Measurements from ENCODE around the gene RHBDD3.
"Not testable (repeated sequence)": the region's sequence is repeated elsewhere in the genome, so short reads cannot be mapped to it uniquely, and the experiment has no call there.

RHBDD3 gene

GRCh38 chr22:29244785-29245625 is 22.8 kb downstream of the RHBDD3 start:
- Histone ChIP-seq H3K4me1 (ENCODE audit: insufficient read depth, poor library complexity, severe bottlenecking) (no peaks in the 10 kb centered on the region), H3K36me3 (ENCODE audit: low read depth) (no peaks in the 10 kb centered on the region), H3K9me3 (ENCODE audit: severe bottlenecking) (peaks cover 5% of the 10 kb centered on the region), H3K4me3 (ENCODE audit: severe bottlenecking) (no peak overlapping the region), H3K27me3 (ENCODE audit: insufficient read depth, poor library complexity, severe bottlenecking) (no peaks in the 10 kb centered on the region), H3K27ac (ENCODE audit: poor library complexity, severe bottlenecking) (no peak overlapping the region)
- TF ChIP-seq, protein P1, sequence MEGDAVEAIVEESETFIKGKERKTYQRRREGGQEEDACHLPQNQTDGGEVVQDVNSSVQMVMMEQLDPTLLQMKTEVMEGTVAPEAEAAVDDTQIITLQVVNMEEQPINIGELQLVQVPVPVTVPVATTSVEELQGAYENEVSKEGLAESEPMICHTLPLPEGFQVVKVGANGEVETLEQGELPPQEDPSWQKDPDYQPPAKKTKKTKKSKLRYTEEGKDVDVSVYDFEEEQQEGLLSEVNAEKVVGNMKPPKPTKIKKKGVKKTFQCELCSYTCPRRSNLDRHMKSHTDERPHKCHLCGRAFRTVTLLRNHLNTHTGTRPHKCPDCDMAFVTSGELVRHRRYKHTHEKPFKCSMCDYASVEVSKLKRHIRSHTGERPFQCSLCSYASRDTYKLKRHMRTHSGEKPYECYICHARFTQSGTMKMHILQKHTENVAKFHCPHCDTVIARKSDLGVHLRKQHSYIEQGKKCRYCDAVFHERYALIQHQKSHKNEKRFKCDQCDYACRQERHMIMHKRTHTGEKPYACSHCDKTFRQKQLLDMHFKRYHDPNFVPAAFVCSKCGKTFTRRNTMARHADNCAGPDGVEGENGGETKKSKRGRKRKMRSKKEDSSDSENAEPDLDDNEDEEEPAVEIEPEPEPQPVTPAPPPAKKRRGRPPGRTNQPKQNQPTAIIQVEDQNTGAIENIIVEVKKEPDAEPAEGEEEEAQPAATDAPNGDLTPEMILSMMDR (IDR thresholded peaks at IDR 0.05; ENCODE audit: poor library complexity, severe bottlenecking): no peak
- DNase-seq (ENCODE audit: low spot score) (no peak), ATAC-seq (ENCODE audit: low read depth) (peak; percentile 21; the same call in 1 of the 3 replicates)

- H3K4me3 ChIP-seq (ENCODE audit: severe bottlenecking): no peak overlapping the region
- no peaks in the 10 kb centered on the region for H3K27me3 ChIP-seq (ENCODE audit: insufficient read depth, poor library complexity, severe bottlenecking)
- H3K36me3 ChIP-seq (ENCODE audit: low read depth): no peaks in the 10 kb centered on the region
- no peak for DNase-seq (ENCODE audit: low spot score)
- no peak for ATAC-seq (ENCODE audit: low read depth)
- TF ChIP-seq, protein P1 (IDR thresholded peaks at IDR 0.05; ENCODE audit: poor library complexity, severe bottlenecking): no peak
- H3K27ac ChIP-seq (ENCODE audit: poor library complexity, severe bottlenecking): no peak overlapping the region
- H3K9me3 ChIP-seq (ENCODE audit: severe bottlenecking): peaks cover 5% of the 10 kb centered on the region
- H3K4me1 ChIP-seq (ENCODE audit: insufficient read depth, poor library complexity, severe bottlenecking): no peaks in the 10 kb centered on the region
These were observed 23.8 kb downstream of the RHBDD3 start for GRCh38 chr22:29243874-29244446.

DNA sequence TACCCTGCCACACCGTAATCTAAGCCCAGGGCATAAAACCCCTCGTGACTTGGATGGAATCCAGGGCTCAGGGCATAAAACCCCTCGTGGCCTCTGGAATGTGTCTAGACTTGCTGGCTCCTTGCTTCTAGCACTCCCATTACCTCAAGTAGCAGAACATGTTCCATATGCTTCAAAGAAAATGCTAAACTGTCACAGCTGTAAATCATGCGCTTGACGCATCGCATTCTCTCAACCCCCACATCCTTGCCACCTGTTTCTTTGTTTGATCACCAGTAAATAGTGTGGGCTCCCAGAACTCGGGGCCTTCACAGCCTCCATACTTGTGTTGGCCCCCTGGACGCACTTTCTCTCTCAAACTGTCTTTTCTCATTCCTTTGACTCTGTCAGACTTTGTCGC is 27.3 kb downstream of the RHBDD3 start:
- not testable (repeated sequence) for ATAC-seq (ENCODE audit: low read depth); H3K27me3 ChIP-seq (ENCODE audit: insufficient read depth, poor library complexity, severe bottlenecking); H3K4me3 ChIP-seq (ENCODE audit: severe bottlenecking); H3K36me3 ChIP-seq (ENCODE audit: low read depth); DNase-seq (ENCODE audit: low spot score); H3K4me1 ChIP-seq (ENCODE audit: insufficient read depth, poor library complexity, severe bottlenecking); H3K27ac ChIP-seq (ENCODE audit: poor library complexity, severe bottlenecking); H3K9me3 ChIP-seq (ENCODE audit: severe bottlenecking)

- H3K36me3 ChIP-seq (ENCODE audit: low read depth): no peaks in the 10 kb centered on the region
- TF ChIP-seq, protein P1 (IDR thresholded peaks at IDR 0.05; ENCODE audit: poor library complexity, severe bottlenecking): no peak
- no peaks in the 10 kb centered on the region for H3K9me3 ChIP-seq (ENCODE audit: severe bottlenecking)
- no peaks in the 10 kb centered on the region for H3K4me1 ChIP-seq (ENCODE audit: insufficient read depth, poor library complexity, severe bottlenecking)
- ATAC-seq (ENCODE audit: low read depth): no peak
- no peaks in the 10 kb centered on the region for H3K27me3 ChIP-seq (ENCODE audit: insufficient read depth, poor library complexity, severe bottlenecking)
- H3K4me3 ChIP-seq (ENCODE audit: severe bottlenecking): no peak overlapping the region
- no peak overlapping the region for H3K27ac ChIP-seq (ENCODE audit: poor library complexity, severe bottlenecking)
- no peak for DNase-seq (ENCODE audit: low spot score)
These were observed 34.4 kb downstream of the RHBDD3 start for GRCh38 chr22:29233277-29233877.

GRCh38 chr22:29231971-29232959 is 35.5 kb downstream of the RHBDD3 start:
- no peak overlapping the region for H3K4me3 ChIP-seq (ENCODE audit: severe bottlenecking)
- DNase-seq (ENCODE audit: low spot score) (no peak), ATAC-seq (ENCODE audit: low read depth) (no peak)
- H3K4me1 ChIP-seq (ENCODE audit: insufficient read depth, poor library complexity, severe bottlenecking): no peaks in the 10 kb centered on the region
- H3K36me3 ChIP-seq (ENCODE audit: low read depth): no peaks in the 10 kb centered on the region
- TF ChIP-seq, protein P1 (IDR thresholded peaks at IDR 0.05; ENCODE audit: poor library complexity, severe bottlenecking): no peak
- no peaks in the 10 kb centered on the region for H3K9me3 ChIP-seq (ENCODE audit: severe bottlenecking)
- H3K27ac ChIP-seq (ENCODE audit: poor library complexity, severe bottlenecking): no peak overlapping the region
- H3K27me3 ChIP-seq (ENCODE audit: insufficient read depth, poor library complexity, severe bottlenecking): no peaks in the 10 kb centered on the region
